Stimulated activated effector memory CD8-positive, alpha-beta T cell treated with anti-CD3 and anti-CD28 coated beads, Interleukin-12 subunit alpha, Interleukin-12 subunit beta, amount 100 ng/mL, for 72 hours (primary cell): ENCODE results near the gene KLRF2.
"Not testable (repeated sequence)": the region's sequence is repeated elsewhere in the genome, so short reads cannot be mapped to it uniquely, and the experiment has no call there.

Experiments
- ATAC-seq: fragments of 150-1000 bp; cut with Tn5 transposase; 2 replicates; pipeline ENCODE4 v1.10.0; 2021
- DNase-seq, 2 donors: peaks; one replicate each; pipeline ENCODE4 v3.0.0; 2021 to 2022; ENCODE audit warnings: low spot score in 2 of 2
- H3K27ac Mint-ChIP-seq: one replicate; pipeline ENCODE4 v1.8.0; 2022; ENCODE audit warnings: mild to moderate bottlenecking, mixed read lengths
- H3K36me3 Mint-ChIP-seq: one replicate; pipeline ENCODE4 v1.8.0; 2022; ENCODE audit warnings: mild to moderate bottlenecking, mixed read lengths
- H3K4me1 Mint-ChIP-seq: one replicate; pipeline ENCODE4 v1.8.0; 2022; ENCODE audit warnings: mixed read lengths
- H3K4me3 Mint-ChIP-seq: one replicate; pipeline ENCODE4 v1.8.0; 2022; ENCODE audit warnings: mild to moderate bottlenecking, mixed read lengths
- H3K9me3 Mint-ChIP-seq: one replicate; pipeline ENCODE4 v1.8.0; 2022; ENCODE audit warnings: mixed read lengths

Gene KLRF2

DNA sequence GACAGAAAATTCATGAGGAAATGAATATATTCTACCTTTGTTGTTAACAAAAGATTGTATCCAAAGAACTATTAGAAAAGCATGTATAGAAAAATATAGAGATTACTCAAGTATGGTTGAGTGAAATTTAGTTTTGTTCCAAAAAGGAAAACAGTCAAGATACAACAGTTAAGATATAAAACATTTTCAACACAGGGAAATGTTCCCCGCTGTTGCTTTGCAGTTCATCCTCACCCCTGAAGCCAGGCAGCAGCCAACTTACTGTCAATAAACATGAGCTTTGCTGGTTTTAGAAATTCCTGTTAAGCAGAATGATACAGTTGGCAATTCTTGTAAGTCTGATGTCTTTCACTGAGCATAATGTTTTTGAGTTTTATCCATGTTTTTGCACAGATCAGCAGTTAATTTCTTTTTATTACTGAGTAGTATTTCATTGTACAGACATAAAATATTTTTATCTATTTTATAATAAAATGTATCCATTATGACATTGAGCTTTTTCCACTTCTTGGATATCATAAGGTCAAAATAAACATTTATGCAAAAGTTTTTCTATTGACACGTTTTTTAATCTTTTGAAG lies 10.9 kb upstream of the KLRF2 start:
- peak overlapping the region; percentile 98 for H3K27ac Mint-ChIP-seq
- peaks cover 14% of the 10 kb centered on the region for H3K4me1 Mint-ChIP-seq
- peak overlapping the region; percentile 81 for H3K4me3 Mint-ChIP-seq
- H3K36me3 Mint-ChIP-seq = peaks cover 44% of the 10 kb centered on the region
- ATAC-seq (no peak), DNase-seq (no peak)
- no peaks in the 10 kb centered on the region for H3K9me3 Mint-ChIP-seq

DNA sequence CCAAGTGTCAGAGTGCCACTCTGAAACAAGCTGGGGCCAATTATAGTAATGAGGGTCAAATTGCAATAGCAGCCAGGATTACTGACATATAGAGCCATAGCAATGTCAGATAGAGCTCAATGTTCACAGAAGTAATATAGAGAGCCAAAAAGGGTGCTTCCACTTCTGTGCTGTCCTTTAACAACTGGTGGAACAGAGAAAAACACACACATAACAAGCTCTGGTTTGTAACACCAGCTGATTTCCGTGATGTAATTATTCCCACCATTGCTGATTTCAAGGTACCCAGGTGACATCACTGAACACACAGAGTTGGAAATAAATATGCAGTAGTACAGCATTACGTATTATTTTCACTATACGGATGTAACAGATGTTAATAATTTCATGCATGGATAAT lies 9.1 kb upstream of the KLRF2 start:
- Mint-ChIP-seq H3K4me1 (peaks cover 14% of the 10 kb centered on the region), H3K36me3 (peaks cover 27% of the 10 kb centered on the region), H3K4me3 (no peak overlapping the region), H3K27ac (no peak overlapping the region), H3K9me3 (no peaks in the 10 kb centered on the region)
- ATAC-seq (peak; percentile 24), DNase-seq (no peak)

GRCh38 chr12:9872742-9873141 lies 8.5 kb upstream of the KLRF2 start:
- H3K4me3 Mint-ChIP-seq = no peak overlapping the region

DNA sequence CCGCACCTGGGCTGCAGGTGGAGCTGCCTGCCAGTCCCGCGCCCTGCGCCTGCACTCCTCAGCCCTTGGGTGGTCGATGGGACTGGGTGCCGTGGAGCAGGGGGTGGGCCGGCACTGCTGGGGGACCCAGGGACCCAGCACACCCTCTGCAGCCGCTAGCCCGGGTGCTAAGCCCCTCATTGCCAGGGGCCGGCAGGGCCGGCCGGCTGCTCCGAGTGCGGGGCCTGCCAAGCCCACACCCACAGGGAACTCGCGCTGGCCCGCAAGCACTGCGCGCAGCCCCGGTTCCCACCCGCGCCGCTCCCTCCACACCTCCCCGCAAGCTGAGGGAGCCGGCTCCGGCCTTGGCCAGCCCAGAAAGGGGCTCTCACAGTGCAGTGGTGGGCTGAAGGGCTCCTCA lies 5.2 kb upstream of the KLRF2 start:
- H3K9me3 Mint-ChIP-seq, ATAC-seq, H3K4me1 Mint-ChIP-seq, H3K27ac Mint-ChIP-seq, H3K4me3 Mint-ChIP-seq, DNase-seq, H3K36me3 Mint-ChIP-seq: not testable (repeated sequence)

More at GRCh38 chr12:9872742-9873141, 8.5 kb upstream of the KLRF2 start:
- no peak for DNase-seq
- ATAC-seq = no peak
- Mint-ChIP-seq H3K36me3 (peaks cover 21% of the 10 kb centered on the region), H3K27ac (peak overlapping the region; percentile 52), H3K9me3 (no peaks in the 10 kb centered on the region), H3K4me1 (peaks cover 14% of the 10 kb centered on the region)

DNA sequence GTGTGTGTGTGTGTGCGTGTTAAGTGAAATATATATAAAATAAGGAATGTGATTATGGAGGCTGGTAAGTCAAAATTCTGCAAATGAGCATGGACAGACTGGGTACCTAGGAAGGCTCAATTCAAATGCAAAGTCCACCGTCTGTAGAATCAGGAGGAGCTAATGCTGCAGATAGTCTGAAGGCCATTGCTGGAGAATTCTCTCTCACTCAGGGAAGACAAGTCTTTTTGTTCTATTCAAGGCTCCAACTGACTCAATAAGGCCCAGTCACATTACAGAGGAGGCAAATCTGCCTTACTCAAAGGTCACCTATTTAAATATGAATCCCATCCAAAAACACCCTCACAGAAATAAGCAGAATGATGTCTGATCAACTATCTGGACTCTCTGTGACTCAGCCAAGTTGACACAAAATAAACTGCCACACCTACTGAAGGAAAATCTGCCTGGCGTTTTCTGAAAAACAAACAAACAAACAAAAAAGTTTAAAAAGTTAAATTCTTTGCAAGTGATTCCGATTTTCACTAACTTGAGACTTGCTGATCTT lies 684 bp upstream of the KLRF2 start:
- H3K27ac Mint-ChIP-seq = no peak overlapping the region
- ATAC-seq (no peak), DNase-seq (no peak)
- no peaks in the 10 kb centered on the region for H3K36me3 Mint-ChIP-seq
- H3K9me3 Mint-ChIP-seq = no peaks in the 10 kb centered on the region
- H3K4me1 Mint-ChIP-seq = no peaks in the 10 kb centered on the region
- H3K4me3 Mint-ChIP-seq = no peak overlapping the region

- no peak for DNase-seq
- no peaks in the 10 kb centered on the region for H3K4me1 Mint-ChIP-seq
- no peak overlapping the region for H3K27ac Mint-ChIP-seq
- H3K9me3 Mint-ChIP-seq = no peaks in the 10 kb centered on the region
- no peaks in the 10 kb centered on the region for H3K36me3 Mint-ChIP-seq
- ATAC-seq = no peak
- H3K4me3 Mint-ChIP-seq = no peak overlapping the region
Measured at GRCh38 chr12:9881988-9882387, 699 bp downstream of the KLRF2 start.

GRCh38 chr12:9883175-9883574 lies 1.9 kb downstream of the KLRF2 start:
- H3K27ac Mint-ChIP-seq = no peak overlapping the region
- H3K4me1 Mint-ChIP-seq = no peaks in the 10 kb centered on the region
- no peaks in the 10 kb centered on the region for H3K36me3 Mint-ChIP-seq
- DNase-seq = no peak
- H3K9me3 Mint-ChIP-seq = no peaks in the 10 kb centered on the region
- ATAC-seq = no peak
- H3K4me3 Mint-ChIP-seq = no peak overlapping the region

GRCh38 chr12:9888665-9889273 lies 7.5 kb downstream of the KLRF2 start:
- no peaks in the 10 kb centered on the region for H3K36me3 Mint-ChIP-seq
- H3K9me3 Mint-ChIP-seq = no peaks in the 10 kb centered on the region
- ATAC-seq = no peak

GRCh38 chr12:9895215-9895971 lies 14.1 kb downstream of the KLRF2 start:
- Mint-ChIP-seq H3K9me3 (no peaks in the 10 kb centered on the region), H3K4me1 (peaks cover 8% of the 10 kb centered on the region), H3K36me3 (no peaks in the 10 kb centered on the region), H3K27ac (no peak overlapping the region), H3K4me3 (no peak overlapping the region)
- ATAC-seq (no peak), DNase-seq (no peak)

More at GRCh38 chr12:9888665-9889273, 7.5 kb downstream of the KLRF2 start:
- no peak for DNase-seq
- H3K4me1 Mint-ChIP-seq = peaks cover 10% of the 10 kb centered on the region
- peak overlapping the region; percentile 56 for H3K27ac Mint-ChIP-seq
- H3K4me3 Mint-ChIP-seq = no peak overlapping the region

- Mint-ChIP-seq H3K4me3 (no peak overlapping the region), H3K27ac (no peak overlapping the region), H3K4me1 (peaks cover 8% of the 10 kb centered on the region), H3K36me3 (no peaks in the 10 kb centered on the region), H3K9me3 (peaks cover 4% of the 10 kb centered on the region)
- no peak for ATAC-seq
- no peak for DNase-seq
Measured at GRCh38 chr12:9897535-9897934, 16.2 kb downstream of the KLRF2 start.

DNA sequence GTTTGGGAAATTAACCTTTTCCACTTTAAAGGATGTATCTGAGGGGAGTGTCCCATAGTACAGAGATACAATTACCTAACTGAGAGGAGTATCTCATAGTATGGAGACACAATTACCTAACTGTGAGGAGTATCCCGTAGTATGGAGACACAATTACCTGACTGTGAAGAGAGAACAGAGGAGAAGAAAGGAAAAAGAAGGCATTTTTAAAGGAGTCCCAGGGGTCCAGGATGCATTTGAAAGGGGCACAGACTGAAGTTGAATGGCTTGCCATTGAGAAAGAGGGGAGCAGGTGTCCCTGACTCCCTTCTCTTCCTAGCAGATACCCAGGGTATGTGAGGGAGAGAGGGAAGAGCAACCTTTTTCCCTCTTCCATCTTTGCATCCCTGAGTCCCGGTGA lies 17.9 kb downstream of the KLRF2 start:
- Mint-ChIP-seq H3K27ac (no peak overlapping the region), H3K9me3 (peaks cover 10% of the 10 kb centered on the region), H3K4me3 (no peak overlapping the region), H3K36me3 (no peaks in the 10 kb centered on the region), H3K4me1 (peaks cover 2% of the 10 kb centered on the region)
- DNase-seq (no peak), ATAC-seq (no peak)

- H3K27ac Mint-ChIP-seq = no peak overlapping the region
- H3K4me3 Mint-ChIP-seq = no peak overlapping the region
- H3K9me3 Mint-ChIP-seq = peaks cover 10% of the 10 kb centered on the region
- ATAC-seq = no peak
- no peaks in the 10 kb centered on the region for H3K4me1 Mint-ChIP-seq
- no peaks in the 10 kb centered on the region for H3K36me3 Mint-ChIP-seq
- no peak for DNase-seq
Measured at GRCh38 chr12:9900930-9901329, 19.6 kb downstream of the KLRF2 start.

- ATAC-seq (no peak), DNase-seq (no peak)
- H3K9me3 Mint-ChIP-seq = peaks cover 10% of the 10 kb centered on the region
- H3K36me3 Mint-ChIP-seq = no peaks in the 10 kb centered on the region
- H3K4me3 Mint-ChIP-seq = no peak overlapping the region
- no peak overlapping the region for H3K27ac Mint-ChIP-seq
- peaks cover 16% of the 10 kb centered on the region for H3K4me1 Mint-ChIP-seq
Measured at GRCh38 chr12:9902539-9903228, 21.4 kb downstream of the KLRF2 start.

GRCh38 chr12:9906873-9907272 lies 25.6 kb downstream of the KLRF2 start:
- ATAC-seq (peak; percentile 100), DNase-seq (peak in 1 of 2 donors; percentile 24)
- Mint-ChIP-seq H3K9me3 (peaks cover 26% of the 10 kb centered on the region), H3K27ac (peak overlapping the region; percentile 3), H3K4me1 (peaks cover 16% of the 10 kb centered on the region), H3K36me3 (no peaks in the 10 kb centered on the region), H3K4me3 (peak overlapping the region; percentile 37)

GRCh38 chr12:9907769-9908168 lies 26.5 kb downstream of the KLRF2 start:
- no peak overlapping the region for H3K27ac Mint-ChIP-seq
- no peak for ATAC-seq

More at GRCh38 chr12:9907769-9908168, 26.5 kb downstream of the KLRF2 start:
- Mint-ChIP-seq H3K36me3 (no peaks in the 10 kb centered on the region), H3K4me1 (peaks cover 20% of the 10 kb centered on the region), H3K4me3 (no peak overlapping the region), H3K9me3 (peaks cover 24% of the 10 kb centered on the region)
- no peak for DNase-seq
